ENCODE data around the gene PALS2. TPM values are rescaled to one million over a fixed set of nuclear protein-coding genes. Genes with fewer than 3 reads are reported as not detected.

The PALS2 gene
- total RNA-seq, 1 donor from 2014 or later = 35.8 TPM

- Mint-ChIP-seq H3K4me1 (no peaks in the 10 kb centered on the region), H3K4me3 (no peak overlapping the region), H3K36me3 (ENCODE audit: low read depth) (peaks cover 3% of the 10 kb centered on the region), H3K27me3 (ENCODE audit: low read depth) (no peaks in the 10 kb centered on the region), H3K9me3 (peaks cover 4% of the 10 kb centered on the region), H3K27ac (ENCODE audit: unreplicated experiment) (no peak overlapping the region)
- TF ChIP-seq CTCF (conservative IDR thresholded peaks at IDR 0.05) = peak; percentile 64
- no peak for DNase-seq (ENCODE audit: low read depth, low spot score)
These were observed 14.6 kb downstream of the PALS2 start for GRCh38 chr7:24587853-24588252.

GRCh38 chr7:24591152-24591551, 17.9 kb downstream of the PALS2 start:
- H3K4me3 Mint-ChIP-seq = no peak overlapping the region
- no peaks in the 10 kb centered on the region for H3K27me3 Mint-ChIP-seq (ENCODE audit: low read depth)
- no peaks in the 10 kb centered on the region for H3K4me1 Mint-ChIP-seq
- peak; percentile 17 for TF ChIP-seq CTCF (conservative IDR thresholded peaks at IDR 0.05)
- H3K9me3 Mint-ChIP-seq = peaks cover 4% of the 10 kb centered on the region
- no peaks in the 10 kb centered on the region for H3K36me3 Mint-ChIP-seq (ENCODE audit: low read depth)
- no peak overlapping the region for H3K27ac Mint-ChIP-seq (ENCODE audit: unreplicated experiment)
- DNase-seq (ENCODE audit: low read depth, low spot score) = no peak

GRCh38 chr7:24595671-24596418, 22.6 kb downstream of the PALS2 start:
- Mint-ChIP-seq H3K9me3 (peaks cover 4% of the 10 kb centered on the region), H3K27me3 (ENCODE audit: low read depth) (no peaks in the 10 kb centered on the region), H3K4me3 (no peak overlapping the region), H3K4me1 (no peaks in the 10 kb centered on the region), H3K36me3 (ENCODE audit: low read depth) (no peaks in the 10 kb centered on the region), H3K27ac (ENCODE audit: unreplicated experiment) (no peak overlapping the region)
- DNase-seq (ENCODE audit: low read depth, low spot score) = no peak
- no peak for TF ChIP-seq CTCF (conservative IDR thresholded peaks at IDR 0.05)

GRCh38 chr7:24597014-24597413, 23.8 kb downstream of the PALS2 start:
- Mint-ChIP-seq H3K4me1 (no peaks in the 10 kb centered on the region), H3K27me3 (ENCODE audit: low read depth) (no peaks in the 10 kb centered on the region), H3K4me3 (no peak overlapping the region), H3K9me3 (peaks cover 4% of the 10 kb centered on the region), H3K27ac (ENCODE audit: unreplicated experiment) (no peak overlapping the region), H3K36me3 (ENCODE audit: low read depth) (peaks cover 2% of the 10 kb centered on the region)
- no peak for DNase-seq (ENCODE audit: low read depth, low spot score)
- TF ChIP-seq CTCF (conservative IDR thresholded peaks at IDR 0.05) = no peak

- Mint-ChIP-seq H3K27me3 (ENCODE audit: low read depth) (no peaks in the 10 kb centered on the region), H3K36me3 (ENCODE audit: low read depth) (peaks cover 14% of the 10 kb centered on the region), H3K9me3 (peaks cover 9% of the 10 kb centered on the region), H3K4me3 (no peak overlapping the region), H3K4me1 (no peaks in the 10 kb centered on the region), H3K27ac (ENCODE audit: unreplicated experiment) (no peak overlapping the region)
- no peak for DNase-seq (ENCODE audit: low read depth, low spot score)
- no peak for TF ChIP-seq CTCF (conservative IDR thresholded peaks at IDR 0.05)
These were observed 28.3 kb downstream of the PALS2 start for GRCh38 chr7:24601600-24601999.
